GM23338 (cell line): ENCODE results near the gene SLC25A41. TPM values are rescaled to one million over a fixed set of nuclear protein-coding genes. Genes with fewer than 3 reads are reported as not detected.
A peak's percentile ranks its signal among the peaks of the same experiment; 100 is the strongest.

ENCODE experiments used
- ATAC-seq: fragments of 200-7000 bp; cut with Tn5 transposase; 3 replicates; pipeline ENCODE4 v1.9.1; 2020
- DNase-seq: peaks from one replicate; pipeline ENCODE4 v3.0.0-alpha.2; 2015; ENCODE audit warnings: low spot score
- H2AFZ ChIP-seq: fragments of 200-600 bp; sonication (generic); 2 replicates; pipeline ENCODE4 v1.8.0; 2016; ENCODE audit warnings: antibody characterized with exemption, mild to moderate bottlenecking, moderate library complexity
- H3F3A ChIP-seq: fragments of 200-600 bp; sonication (generic); replicated peaks from 2 replicates; pipeline ENCODE4 v1.8.0; 2017; ENCODE audit warnings: antibody characterized with exemption, mixed run types, low read depth
- H3K27ac ChIP-seq: fragments of 200-600 bp; sonication (generic); 2 replicates; pipeline ENCODE4 v1.6.1; 2016; ENCODE audit warnings: low read depth
- H3K27me3 ChIP-seq: fragments of 200-600 bp; sonication (generic); 2 replicates; pipeline ENCODE4 v1.8.0; 2016; ENCODE audit warnings: mild to moderate bottlenecking, mixed run types, moderate library complexity; ENCODE audit not compliant: insufficient read depth
- H3K36me3 ChIP-seq: fragments of 200-600 bp; sonication (generic); 2 replicates; pipeline ENCODE4 v1.8.0; 2016; ENCODE audit warnings: mild to moderate bottlenecking; ENCODE audit not compliant: insufficient read depth
- H3K4me1 ChIP-seq: fragments of 200-600 bp; sonication (generic); 2 replicates; pipeline ENCODE4 v1.8.0; 2016; ENCODE audit warnings: mild to moderate bottlenecking, moderate library complexity; ENCODE audit not compliant: insufficient read depth
- H3K4me2 ChIP-seq: fragments of 200-600 bp; sonication (generic); 2 replicates; pipeline ENCODE4 v1.7.1; 2017; ENCODE audit warnings: mixed run types
- H3K4me3 ChIP-seq: fragments of 200-600 bp; sonication (generic); 2 replicates; pipeline ENCODE4 v1.6.1; 2016; ENCODE audit warnings: mixed run types
- H3K79me2 ChIP-seq: fragments of 200-600 bp; sonication (generic); replicated peaks from 2 replicates; pipeline ENCODE4 v1.8.0; 2017; ENCODE audit warnings: mild to moderate bottlenecking; ENCODE audit not compliant: insufficient read depth
- H3K9me2 ChIP-seq: fragments of 200-600 bp; sonication (generic); 2 replicates; pipeline ENCODE4 v1.8.0; 2017; ENCODE audit not compliant: insufficient read depth
- H4K20me1 ChIP-seq: fragments of 200-600 bp; sonication (generic); replicated peaks from 2 replicates; pipeline ENCODE4 v1.8.0; 2017; ENCODE audit warnings: mild to moderate bottlenecking; ENCODE audit not compliant: insufficient read depth
- H3K27ac Mint-ChIP-seq: 2 replicates; pipeline ENCODE4 v1.8.0; 2020; ENCODE audit warnings: inconsistent platforms, mild to moderate bottlenecking, moderate library complexity, mixed read lengths
- H3K27me3 Mint-ChIP-seq: 3 replicates; pipeline ENCODE4 v1.8.0; 2022; ENCODE audit warnings: low read depth, mild to moderate bottlenecking, moderate library complexity, mixed read lengths, inconsistent platforms; ENCODE audit not compliant: insufficient read depth, poor library complexity
- H3K36me3 Mint-ChIP-seq: 3 replicates; pipeline ENCODE4 v1.8.0; 2021; ENCODE audit warnings: low read depth, mild to moderate bottlenecking, inconsistent platforms, moderate library complexity, mixed read lengths
- H3K4me1 Mint-ChIP-seq: 3 replicates; pipeline ENCODE4 v1.8.0; 2020; ENCODE audit warnings: mild to moderate bottlenecking, inconsistent platforms, mixed read lengths
- H3K4me3 Mint-ChIP-seq: 3 replicates; pipeline ENCODE4 v1.8.0; 2021; ENCODE audit warnings: moderate library complexity, mild to moderate bottlenecking, inconsistent platforms, mixed read lengths
- H3K9me3 Mint-ChIP-seq: 3 replicates; pipeline ENCODE4 v1.8.0; 2020; ENCODE audit warnings: moderate library complexity, mild to moderate bottlenecking, inconsistent platforms, mixed read lengths
- CREB1 ChIP-seq: fragments of 250-450 bp; sonication (Bioruptor Pico); IDR thresholded peaks from 2 replicates; pipeline ENCODE4 v1.5.0; 2020; ENCODE audit warnings: low read depth, mild to moderate bottlenecking, moderate library complexity
- EZH2 ChIP-seq: fragments of 200-600 bp; sonication (generic); IDR thresholded peaks from one replicate; pipeline ENCODE4 v1.8.0; 2017; ENCODE audit warnings: antibody characterized with exemption, mild to moderate bottlenecking, low read depth; ENCODE audit not compliant: unreplicated experiment
- EZH2phosphoT487 ChIP-seq: fragments of 200-600 bp; sonication (generic); IDR thresholded peaks from one replicate; pipeline ENCODE4 v1.8.1; 2018; ENCODE audit warnings: antibody characterized with exemption; ENCODE audit not compliant: unreplicated experiment
- NANOG ChIP-seq: IDR thresholded peaks from 2 replicates; pipeline ENCODE4 v1.6.1; 2016; ENCODE audit warnings: antibody characterized with exemption, borderline replicate concordance
- STAT1 ChIP-seq: IDR thresholded peaks from one replicate; pipeline ENCODE4 v1.6.1; 2016; ENCODE audit warnings: antibody characterized with exemption; ENCODE audit not compliant: unreplicated experiment
- ZNF114 ChIP-seq: fragments of 250-450 bp; sonication (Bioruptor Pico); IDR thresholded peaks from 2 replicates; pipeline ENCODE4 v1.5.0; 2020; ENCODE audit warnings: mild to moderate bottlenecking, moderate library complexity
- ZNF331 ChIP-seq: fragments of 250-450 bp; sonication (Bioruptor Pico); IDR thresholded peaks from 2 replicates; pipeline ENCODE4 v1.5.0; 2020; ENCODE audit warnings: low read depth, mild to moderate bottlenecking, moderate library complexity
- polyA plus RNA-seq: library from polyadenylated mRNA; unstranded; fragments of >200 nt; fragmentation: Nextera tagmentation; extraction: Ambion mirVana; gene quantifications from 2 replicates; pipeline ENCODE4 v1.2.1, GENCODE V29; 2016
- total RNA-seq: library from RNA; depleted of rRNA; stranded (reverse); fragments of >200 nt; shearing (Covaris generic); gene quantifications from 2 replicates; pipeline ENCODE4 v1.2.3, GENCODE V29; 2014
- TF ChIP-seq, protein P1 (sequence below), 2 experiments: fragments of 200-600 bp in 1 of 2; sonication (generic) in 1 of 2; conservative IDR thresholded peaks; 2 replicates each; pipeline versions ENCODE4 v1.5.1 to v1.6.1; 2016 to 2017; ENCODE audit warnings: antibody characterized with exemption in 2 of 2, low read depth in 2 of 2, mild to moderate bottlenecking in 2 of 2, moderate library complexity in 1 of 2
- TF ChIP-seq, protein P2 (sequence below): IDR thresholded peaks from 2 replicates; pipeline ENCODE4 v1.6.1; 2016; ENCODE audit warnings: antibody characterized with exemption
- TF ChIP-seq, protein P3 (sequence below): IDR thresholded peaks from one replicate; pipeline ENCODE4 v1.6.1; 2018; ENCODE audit warnings: antibody characterized with exemption; ENCODE audit not compliant: unreplicated experiment

The SLC25A41 gene
- total and polyA plus RNA-seq, 2 experiments from 2014 or later, result 0.24 to 0.35 TPM

DNA sequence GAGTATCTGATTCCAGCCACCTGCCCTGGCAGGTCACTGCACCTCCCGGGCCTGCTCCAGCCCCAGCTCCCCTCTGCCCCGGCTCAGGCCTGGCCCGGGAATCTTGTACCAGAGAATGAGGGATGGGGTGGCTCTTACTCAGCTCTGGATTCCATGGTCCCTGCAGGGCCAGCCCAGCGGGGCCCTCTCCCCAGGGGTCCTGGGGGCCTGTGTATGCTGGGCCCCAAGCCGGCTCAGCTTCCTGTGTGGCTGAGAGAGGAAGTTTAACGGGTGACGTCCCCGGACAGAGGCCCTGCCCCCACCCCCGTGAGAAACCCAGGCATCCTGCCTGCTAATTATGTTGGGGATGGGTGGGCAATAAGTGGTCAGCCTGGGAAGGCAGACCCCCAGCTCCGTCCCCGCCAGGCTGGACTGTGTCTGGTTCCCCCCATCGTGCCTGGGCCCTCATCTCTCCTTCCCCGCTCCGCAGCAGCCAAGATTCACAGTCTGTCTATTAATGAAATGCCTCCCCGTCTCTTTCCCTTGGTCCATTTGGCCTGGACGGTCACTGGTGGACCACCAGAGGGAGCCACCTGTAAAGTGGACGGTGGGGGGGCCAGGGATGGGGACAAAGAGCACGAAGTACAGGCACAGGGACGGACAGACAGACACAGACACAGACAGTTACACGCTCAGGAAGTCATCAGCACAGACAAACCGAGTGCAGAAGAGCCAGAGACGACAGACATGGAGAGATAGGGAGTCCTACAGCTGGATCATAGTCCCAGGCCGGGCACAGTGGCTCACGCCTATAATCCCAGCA is 48.2 kb upstream of the SLC25A41 start, which contains the start of gene DENND1C:
Gene DENND1C, minus strand, starts transcription at position 247 of the 802 bp plus-strand sequence. Its CDS starts 92 bp downstream, at position 155.
- Histone ChIP-seq H3K27me3 (no peaks in the 10 kb centered on the region), H3K4me2 (peak within 1 kb of the TSS; percentile 38; the same call in 1 of the 2 replicates), H3F3A (no peaks in the 10 kb centered on the region), H3K79me2 (no peaks in the 10 kb centered on the region), H3K4me3 (no peak within 1 kb of the TSS), H3K27ac (no peak within 1 kb of the TSS), H3K4me1 (peaks cover 7% of the 10 kb centered on the region), H4K20me1 (no peaks in the 10 kb centered on the region), H3K9me2 (no peaks in the 10 kb centered on the region), H2AFZ (peak within 1 kb of the TSS; percentile 89; the same call in 1 of the 2 replicates), H3K36me3 (no peaks in the 10 kb centered on the region)
- DNase-seq (peak; percentile 74), ATAC-seq (peak; percentile 62)
- Mint-ChIP-seq H3K9me3 (no peaks in the 10 kb centered on the region; the same call in 2 of the 3 replicates), H3K4me3 (no peak within 1 kb of the TSS), H3K36me3 (no peaks in the 10 kb centered on the region), H3K27me3 (peaks cover 7% of the 10 kb centered on the region), H3K27ac (no peak within 1 kb of the TSS), H3K4me1 (peaks cover 12% of the 10 kb centered on the region; the same call in 2 of the 3 replicates)
- TF ChIP-seq, protein P1, sequence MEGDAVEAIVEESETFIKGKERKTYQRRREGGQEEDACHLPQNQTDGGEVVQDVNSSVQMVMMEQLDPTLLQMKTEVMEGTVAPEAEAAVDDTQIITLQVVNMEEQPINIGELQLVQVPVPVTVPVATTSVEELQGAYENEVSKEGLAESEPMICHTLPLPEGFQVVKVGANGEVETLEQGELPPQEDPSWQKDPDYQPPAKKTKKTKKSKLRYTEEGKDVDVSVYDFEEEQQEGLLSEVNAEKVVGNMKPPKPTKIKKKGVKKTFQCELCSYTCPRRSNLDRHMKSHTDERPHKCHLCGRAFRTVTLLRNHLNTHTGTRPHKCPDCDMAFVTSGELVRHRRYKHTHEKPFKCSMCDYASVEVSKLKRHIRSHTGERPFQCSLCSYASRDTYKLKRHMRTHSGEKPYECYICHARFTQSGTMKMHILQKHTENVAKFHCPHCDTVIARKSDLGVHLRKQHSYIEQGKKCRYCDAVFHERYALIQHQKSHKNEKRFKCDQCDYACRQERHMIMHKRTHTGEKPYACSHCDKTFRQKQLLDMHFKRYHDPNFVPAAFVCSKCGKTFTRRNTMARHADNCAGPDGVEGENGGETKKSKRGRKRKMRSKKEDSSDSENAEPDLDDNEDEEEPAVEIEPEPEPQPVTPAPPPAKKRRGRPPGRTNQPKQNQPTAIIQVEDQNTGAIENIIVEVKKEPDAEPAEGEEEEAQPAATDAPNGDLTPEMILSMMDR (conservative IDR thresholded peaks at IDR 0.05; ENCODE audit: low read depth in 2 of 2), result peak; percentile 77 to 82
- TF ChIP-seq NANOG (no peak), CREB1 (no peak)

DNA sequence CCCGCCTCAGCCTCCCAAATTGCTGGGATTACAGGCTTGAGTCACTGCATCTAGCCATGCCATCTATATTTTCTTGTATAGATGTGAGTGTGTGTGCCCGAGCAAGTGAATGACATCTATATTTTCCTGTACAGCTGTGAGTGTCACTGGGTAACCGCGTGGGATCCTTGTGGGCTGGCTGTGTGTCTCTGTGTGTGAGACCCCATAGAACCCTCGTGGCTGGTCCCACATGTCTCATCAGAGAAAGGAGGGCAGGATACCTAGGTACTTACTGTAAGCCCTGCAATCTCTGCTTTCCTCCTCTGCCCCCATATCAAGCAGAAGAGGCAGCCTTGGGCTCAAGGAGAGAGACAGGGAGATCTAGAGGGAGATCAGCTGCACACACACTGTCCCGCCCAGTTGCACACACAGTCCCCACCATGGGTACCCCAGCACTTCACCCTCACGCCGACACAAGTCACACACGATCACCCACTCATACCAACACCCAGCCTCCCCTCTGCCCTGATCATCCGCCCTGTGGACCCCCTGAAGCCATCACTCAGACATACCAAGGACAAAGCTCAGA is 47.4 kb upstream of the SLC25A41 start:
- H3K4me1 Mint-ChIP-seq, result peaks cover 12% of the 10 kb centered on the region; the same call in 2 of the 3 replicates
- no peaks in the 10 kb centered on the region for H3K36me3 Mint-ChIP-seq
- TF ChIP-seq NANOG, result no peak
- no peak for TF ChIP-seq ZNF331
- no peak for TF ChIP-seq STAT1
- no peak for TF ChIP-seq EZH2phosphoT487
- no peak for TF ChIP-seq EZH2
- TF ChIP-seq, protein P2, sequence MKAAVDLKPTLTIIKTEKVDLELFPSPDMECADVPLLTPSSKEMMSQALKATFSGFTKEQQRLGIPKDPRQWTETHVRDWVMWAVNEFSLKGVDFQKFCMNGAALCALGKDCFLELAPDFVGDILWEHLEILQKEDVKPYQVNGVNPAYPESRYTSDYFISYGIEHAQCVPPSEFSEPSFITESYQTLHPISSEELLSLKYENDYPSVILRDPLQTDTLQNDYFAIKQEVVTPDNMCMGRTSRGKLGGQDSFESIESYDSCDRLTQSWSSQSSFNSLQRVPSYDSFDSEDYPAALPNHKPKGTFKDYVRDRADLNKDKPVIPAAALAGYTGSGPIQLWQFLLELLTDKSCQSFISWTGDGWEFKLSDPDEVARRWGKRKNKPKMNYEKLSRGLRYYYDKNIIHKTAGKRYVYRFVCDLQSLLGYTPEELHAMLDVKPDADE, result no peak
- no peak for TF ChIP-seq CREB1
- TF ChIP-seq, protein P3, sequence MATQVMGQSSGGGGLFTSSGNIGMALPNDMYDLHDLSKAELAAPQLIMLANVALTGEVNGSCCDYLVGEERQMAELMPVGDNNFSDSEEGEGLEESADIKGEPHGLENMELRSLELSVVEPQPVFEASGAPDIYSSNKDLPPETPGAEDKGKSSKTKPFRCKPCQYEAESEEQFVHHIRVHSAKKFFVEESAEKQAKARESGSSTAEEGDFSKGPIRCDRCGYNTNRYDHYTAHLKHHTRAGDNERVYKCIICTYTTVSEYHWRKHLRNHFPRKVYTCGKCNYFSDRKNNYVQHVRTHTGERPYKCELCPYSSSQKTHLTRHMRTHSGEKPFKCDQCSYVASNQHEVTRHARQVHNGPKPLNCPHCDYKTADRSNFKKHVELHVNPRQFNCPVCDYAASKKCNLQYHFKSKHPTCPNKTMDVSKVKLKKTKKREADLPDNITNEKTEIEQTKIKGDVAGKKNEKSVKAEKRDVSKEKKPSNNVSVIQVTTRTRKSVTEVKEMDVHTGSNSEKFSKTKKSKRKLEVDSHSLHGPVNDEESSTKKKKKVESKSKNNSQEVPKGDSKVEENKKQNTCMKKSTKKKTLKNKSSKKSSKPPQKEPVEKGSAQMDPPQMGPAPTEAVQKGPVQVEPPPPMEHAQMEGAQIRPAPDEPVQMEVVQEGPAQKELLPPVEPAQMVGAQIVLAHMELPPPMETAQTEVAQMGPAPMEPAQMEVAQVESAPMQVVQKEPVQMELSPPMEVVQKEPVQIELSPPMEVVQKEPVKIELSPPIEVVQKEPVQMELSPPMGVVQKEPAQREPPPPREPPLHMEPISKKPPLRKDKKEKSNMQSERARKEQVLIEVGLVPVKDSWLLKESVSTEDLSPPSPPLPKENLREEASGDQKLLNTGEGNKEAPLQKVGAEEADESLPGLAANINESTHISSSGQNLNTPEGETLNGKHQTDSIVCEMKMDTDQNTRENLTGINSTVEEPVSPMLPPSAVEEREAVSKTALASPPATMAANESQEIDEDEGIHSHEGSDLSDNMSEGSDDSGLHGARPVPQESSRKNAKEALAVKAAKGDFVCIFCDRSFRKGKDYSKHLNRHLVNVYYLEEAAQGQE, result no peak
- no peak for TF ChIP-seq ZNF114

More for the DNA sequence above, 47.4 kb upstream of the SLC25A41 start:
- DNase-seq (no peak), ATAC-seq (no peak)
- Histone ChIP-seq H3K9me2 (no peaks in the 10 kb centered on the region), H3K27ac (no peak overlapping the region), H3F3A (no peaks in the 10 kb centered on the region), H4K20me1 (no peaks in the 10 kb centered on the region), H3K4me3 (no peak overlapping the region), H3K36me3 (no peaks in the 10 kb centered on the region), H2AFZ (peak overlapping the region; percentile 89; the same call in 1 of the 2 replicates), H3K4me2 (no peak overlapping the region), H3K27me3 (no peaks in the 10 kb centered on the region), H3K79me2 (no peaks in the 10 kb centered on the region), H3K4me1 (peaks cover 7% of the 10 kb centered on the region)
- peaks cover 7% of the 10 kb centered on the region for H3K27me3 Mint-ChIP-seq
- no peak overlapping the region for H3K27ac Mint-ChIP-seq
- no peaks in the 10 kb centered on the region; the same call in 2 of the 3 replicates for H3K9me3 Mint-ChIP-seq
- no peak overlapping the region for H3K4me3 Mint-ChIP-seq
